Measurements from ENCODE around the gene CALML3.

The CALML3 gene

DNA sequence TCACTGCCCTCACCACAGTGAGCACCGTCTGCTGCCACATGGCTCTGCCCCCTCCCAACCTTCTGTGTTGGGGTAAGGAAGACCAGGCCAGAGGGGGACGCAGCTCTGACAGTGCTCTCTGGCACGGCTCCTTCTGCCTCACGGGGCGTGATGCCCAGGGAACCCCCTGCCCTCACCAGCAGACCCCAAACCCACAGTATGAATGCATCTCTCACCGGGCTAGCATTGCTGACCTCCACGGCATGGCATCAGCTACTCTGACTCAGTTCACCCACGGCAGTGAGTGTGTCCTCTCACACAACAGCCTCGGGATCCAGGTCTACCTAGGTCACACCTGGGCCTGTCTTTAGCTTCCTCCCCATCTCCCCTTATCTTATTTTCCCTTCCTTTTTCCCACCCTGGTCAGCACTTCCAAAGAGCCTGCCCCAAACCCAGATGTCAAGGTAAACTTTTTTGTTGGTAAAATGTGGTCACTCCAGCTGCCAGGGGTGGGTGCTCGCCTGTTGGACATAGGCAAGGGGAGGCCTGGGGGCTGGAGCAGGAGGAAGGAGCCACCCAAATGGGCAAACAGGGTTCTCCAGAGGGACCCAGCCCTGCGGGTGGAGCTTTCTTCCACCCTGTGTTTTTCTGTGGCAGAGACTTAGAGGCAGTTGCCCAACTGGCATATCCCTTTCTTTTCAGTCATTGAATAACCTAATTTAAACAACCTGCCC, 4.4 kb downstream of the CALML3 start:
- no peak for DNase-seq

DNA sequence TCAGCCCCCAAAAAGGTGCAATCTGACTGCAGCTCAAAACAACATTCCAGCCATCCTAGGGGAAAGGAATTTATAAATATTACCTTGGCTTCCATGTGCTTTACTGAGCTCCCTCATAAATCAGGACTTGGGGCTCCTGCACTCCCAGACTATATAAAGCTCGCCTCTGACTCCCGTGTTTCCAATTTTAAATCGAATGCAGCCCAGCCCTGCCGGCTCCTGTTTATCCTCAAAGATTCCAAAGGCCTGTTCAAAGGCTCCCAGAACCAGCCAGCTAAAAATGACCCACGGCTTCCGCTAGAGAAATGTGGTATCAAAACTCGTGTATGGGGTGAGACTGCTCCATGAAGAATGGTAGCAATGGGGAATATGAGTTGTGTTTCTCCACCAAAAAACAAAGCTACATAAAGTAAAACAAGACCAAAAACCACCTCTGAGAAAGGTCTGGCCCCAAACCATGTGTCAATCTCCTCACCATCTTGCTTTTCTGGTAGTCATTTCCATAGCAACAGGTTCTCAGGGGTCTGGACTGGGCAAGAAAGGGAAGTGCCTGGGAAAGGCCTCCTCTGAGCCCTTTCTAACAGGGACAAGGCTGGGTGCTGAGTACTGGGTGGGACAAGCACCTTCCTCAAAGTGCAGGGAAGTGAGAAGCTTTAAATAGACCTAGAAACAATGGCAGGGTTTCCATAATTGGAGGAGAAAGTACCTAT, 5.1 kb downstream of the CALML3 start:
- DNase-seq: no peak

DNA sequence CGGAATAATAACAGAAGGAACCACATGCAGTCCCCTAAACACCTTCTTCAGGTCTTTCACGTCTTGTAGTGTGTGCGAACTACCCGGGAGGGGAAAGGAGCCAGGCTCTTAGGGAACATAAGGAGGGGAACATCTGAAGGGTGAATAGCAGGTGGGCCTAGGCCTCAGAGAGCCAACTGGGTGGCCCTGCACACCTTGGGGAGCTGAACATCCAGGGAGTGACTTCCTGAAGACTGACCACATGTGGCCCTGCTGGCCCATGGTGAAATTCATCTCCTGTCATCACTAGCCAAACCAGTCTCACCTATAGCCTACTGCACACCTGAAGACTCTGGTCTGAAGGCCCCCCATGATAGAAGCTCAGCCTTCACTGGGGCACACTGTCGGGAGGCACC, 5.6 kb downstream of the CALML3 start:
- DNase-seq: no peak

DNA sequence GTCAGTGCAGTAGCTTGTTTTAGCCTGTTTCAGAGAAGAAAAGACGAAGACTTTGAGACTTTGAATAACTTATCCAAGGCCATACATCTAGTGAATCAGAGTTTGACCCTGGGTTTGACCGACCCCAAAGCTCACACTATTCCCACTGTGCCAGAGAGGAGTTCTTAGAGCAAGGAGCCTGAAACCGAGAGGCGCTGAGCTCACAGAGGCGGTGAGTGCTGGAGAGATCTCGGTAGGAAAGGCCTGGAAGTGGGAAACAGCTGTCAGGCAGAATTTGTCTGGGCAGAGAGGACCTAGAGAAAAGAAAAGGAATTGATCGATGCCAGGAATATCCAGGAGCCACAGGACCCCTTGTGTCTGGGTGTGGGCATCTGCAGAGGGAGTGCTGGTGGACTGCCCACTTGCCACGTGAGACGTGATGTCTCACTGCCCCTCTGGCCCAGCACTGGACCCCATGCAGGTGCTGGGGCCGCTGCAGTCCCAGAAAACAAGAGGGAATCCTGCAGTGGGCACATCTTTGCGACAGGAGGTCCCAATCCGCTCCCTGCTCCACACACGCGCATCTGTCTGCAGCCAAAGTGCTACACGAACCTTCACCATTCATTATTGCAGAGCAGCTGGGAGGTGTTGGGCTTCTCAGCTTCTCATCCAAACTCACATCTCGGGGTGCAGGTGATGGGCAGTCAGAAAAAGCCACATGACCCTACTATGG, 6.2 kb downstream of the CALML3 start:
- DNase-seq: no peak

DNA sequence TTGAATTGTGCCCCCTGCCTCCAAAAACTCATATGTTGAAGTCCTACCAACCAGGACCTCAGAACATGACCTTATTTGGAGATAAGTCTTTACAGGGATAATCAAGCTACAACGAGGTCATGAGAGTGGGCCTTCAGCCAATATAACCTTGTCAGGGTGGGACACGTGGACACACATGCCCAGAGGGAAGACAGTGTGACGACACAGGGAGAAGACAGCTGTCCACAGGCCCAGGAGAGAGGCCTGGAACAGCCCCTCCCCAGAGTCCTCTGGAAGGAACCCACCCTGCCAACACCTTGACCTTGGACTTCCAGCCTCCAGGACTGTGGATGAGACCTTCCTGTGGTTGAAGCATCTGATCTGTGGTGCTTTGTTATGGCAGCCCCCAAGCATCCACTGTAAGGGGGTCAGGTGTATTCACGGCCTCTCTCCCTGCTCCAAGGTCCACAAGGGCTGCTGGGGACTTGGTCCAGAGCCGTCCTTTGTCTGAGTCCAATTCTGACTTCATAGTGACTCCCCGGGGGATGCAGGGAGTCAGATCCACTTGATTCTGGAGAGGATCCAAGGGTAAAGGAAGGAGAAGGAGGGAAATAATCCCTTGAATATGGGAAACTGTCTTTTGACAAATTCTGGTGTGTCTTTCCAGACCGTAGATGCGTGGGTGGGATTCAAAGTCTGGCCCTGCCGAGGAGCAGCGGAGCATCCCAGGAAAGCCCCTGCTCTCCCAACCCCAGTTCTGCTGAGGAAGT, 7.0 kb downstream of the CALML3 start:
- DNase-seq: no peak

DNA sequence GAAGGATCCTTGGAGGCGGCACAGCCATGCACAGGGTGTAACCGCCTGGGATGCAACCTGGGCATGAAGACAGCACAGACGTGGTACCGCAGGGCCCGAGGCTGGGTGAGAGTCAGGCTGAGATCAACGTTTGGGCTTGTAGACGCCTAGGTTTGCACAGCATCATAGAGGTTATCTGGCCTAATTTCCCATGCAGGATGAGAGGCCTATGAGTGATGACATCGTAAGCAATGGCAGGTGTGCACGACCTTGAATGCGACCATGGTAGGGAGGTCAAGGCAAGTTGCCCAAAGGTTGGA, 7.5 kb downstream of the CALML3 start:
- DNase-seq: no peak

DNA sequence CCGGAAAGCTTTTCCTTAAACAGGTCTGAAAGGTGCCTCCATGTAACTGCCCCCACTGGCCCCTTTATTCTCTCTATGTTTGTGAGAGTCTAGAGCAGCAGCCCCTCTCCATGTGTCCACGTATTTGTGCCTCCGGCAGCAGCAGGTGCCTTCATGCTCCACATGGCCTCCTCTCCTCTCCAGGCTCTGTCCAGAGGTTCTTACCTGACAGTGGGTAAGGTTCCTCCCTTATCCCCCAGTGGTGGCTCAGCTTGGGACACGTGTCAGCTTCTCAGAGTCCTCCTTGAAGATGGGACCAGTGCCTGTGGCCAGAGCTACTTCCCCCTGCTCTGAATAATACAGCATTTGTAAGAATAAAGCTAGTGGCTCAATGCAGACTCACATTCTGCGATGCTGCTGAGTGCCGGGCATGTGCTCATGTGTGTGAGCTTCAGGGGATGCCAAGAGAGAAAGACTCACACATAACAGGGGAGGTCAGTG, 7.9 kb downstream of the CALML3 start:
- DNase-seq: no peak

DNA sequence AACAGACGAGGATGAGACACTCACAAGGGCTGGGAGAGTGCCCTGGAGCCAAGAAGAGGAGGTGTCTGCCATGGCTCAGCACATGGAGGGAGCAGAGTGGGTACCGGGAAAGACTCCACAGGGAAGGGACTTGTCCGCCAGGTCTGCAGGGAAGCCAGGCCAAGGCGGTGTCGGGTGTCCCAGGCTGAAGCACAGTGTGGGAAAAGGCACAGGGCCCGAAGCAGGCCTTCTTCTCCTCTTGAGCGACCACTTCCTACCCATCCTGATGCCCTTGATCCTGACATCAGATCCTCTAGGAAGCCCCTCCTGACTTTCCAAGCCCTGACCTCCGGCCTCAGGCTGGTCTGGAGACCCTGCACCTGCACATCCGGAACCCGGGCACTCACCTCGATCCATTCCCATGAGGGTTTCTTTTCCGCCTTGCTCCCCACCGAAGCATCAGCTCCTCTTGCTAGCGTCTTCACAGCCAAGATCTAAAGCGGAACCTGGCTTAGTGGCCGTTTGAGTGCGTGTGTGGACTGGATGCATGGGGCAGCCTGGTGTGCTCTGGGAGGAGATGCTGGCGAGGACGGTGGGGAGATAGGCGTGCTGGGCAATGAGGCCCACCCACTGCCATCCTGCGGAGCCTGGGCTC, 8.5 kb downstream of the CALML3 start:
- no peak for DNase-seq

DNA sequence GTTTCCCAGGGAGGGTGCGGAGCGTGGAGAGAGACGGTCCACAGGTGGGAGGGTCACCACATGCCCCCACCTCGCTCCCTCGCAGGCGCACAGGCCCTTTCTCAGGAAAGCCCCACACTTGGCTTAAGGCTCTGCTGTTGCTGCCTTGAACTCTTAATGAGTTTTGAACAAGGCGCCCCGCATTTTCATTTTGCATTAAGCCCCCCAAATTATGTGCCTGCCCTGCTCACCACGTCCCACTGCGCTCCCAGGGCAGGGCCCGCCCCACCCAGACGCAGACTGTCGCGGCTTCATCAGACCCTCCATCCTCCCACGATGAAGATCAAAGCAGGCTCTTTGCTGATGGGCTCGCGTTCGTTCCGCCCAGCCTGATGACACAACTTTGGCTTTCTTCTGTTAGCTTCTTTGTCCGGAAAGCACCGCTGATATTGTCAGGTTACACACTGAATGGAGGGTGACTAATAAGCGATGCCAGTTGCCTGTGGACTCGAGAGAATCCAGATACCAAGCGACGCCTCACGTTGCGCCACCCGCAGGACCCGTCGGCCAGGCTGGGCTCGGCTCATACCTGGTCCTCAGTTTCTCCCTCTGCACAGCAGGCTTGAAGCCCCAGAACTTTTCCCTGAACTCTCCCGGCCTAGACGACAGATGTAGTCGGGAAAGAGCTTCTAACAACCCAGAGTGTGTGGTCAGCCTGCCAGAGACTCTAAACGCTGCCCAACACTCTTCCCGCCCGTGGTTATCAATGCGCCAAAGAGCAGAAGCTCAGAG, 9.5 kb downstream of the CALML3 start:
- no peak for DNase-seq

DNA sequence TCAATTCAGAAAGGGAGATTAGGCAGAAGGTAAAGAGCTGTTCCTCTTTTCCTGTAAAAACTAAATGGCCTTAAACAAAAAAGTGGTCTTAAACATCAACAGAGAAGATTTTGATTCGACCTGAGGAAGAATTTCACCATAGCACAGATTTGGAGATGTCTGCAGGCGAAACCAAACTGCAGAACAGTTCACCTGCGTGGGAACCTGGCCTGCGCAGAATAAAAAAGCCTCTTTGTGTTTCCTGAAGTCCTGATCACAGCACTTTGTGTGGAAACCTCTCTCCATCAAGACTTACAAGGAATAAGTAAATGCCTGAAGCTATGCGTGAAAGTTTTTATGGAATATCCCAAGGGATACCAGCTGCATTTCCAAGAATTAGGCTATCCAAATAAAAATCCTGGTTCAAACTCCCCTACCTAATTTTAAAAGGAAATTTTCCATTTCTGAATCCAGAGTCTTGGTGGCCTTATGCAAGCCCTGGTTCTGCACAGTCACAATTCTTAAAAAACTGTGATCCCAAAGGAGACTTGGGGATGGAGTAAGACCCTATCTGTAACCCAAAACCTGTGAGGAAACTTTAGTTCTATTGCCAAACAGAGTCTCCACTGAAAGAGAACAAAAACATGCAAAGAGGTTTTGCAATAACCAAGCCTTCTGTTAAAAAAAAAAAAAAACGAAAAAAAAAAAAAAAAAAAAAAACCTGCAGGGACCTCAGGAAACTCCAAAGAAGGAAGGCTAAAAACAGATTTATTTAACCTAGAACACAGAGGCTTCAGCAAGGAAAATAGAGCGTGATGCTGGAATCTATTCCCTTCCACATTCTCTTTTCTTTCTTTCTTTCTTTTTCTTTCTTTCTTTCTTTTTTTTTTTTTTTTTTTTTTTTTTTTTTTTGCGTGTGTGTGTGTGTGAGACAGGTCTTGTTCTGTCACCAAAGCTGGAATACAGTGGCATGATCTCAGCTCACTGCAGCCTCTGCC, 10.4 kb downstream of the CALML3 start:
- DNase-seq: no peak

DNA sequence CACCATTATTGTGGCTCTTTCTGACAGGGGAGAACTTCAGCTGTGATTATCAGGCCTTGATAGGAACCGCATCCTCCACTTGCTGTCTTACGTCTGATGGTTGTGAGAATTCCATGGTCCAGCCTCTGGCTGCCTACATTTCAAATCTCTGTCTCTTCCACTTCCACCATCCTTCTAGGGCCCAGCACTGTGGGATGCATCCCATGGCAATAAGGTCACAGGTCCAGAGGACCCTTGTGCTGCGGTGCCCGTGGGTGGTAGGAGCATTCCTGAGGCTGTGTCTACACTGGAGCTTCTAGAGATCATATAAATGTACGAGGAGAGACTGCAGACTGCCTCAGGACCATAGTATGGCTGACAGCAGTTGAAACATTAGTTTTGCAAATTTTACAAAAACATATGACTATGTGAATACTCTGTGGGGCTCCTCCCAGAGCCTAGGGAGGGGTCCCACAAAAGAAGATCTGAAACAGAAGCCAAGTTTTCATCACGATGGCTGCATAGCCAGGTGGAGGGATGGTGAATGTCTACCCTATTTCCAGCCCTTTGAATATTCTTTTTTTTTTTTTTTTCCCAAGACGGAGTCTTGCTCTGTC, 11.8 kb downstream of the CALML3 start:
- no peak for DNase-seq

DNA sequence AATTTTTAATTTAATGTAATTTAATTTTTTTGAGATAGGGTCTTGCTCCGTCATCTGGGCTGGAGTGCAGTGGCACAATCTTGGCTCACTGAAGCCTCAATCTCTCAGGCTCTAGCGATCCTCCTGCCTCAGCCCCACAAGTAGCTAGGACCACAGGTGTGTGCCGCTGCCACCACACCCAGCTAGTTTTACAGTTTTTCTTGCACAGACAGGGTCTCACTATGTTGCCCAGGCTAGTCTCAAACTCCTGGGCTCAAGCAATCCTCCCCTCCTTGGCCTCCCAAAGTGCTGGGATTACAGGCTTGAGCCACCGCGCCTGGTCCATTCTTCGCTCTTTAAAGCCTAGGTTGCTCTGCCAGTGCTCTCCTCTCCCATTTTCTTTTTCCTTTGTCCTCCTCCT, 12.9 kb downstream of the CALML3 start:
- no peak for DNase-seq

DNA sequence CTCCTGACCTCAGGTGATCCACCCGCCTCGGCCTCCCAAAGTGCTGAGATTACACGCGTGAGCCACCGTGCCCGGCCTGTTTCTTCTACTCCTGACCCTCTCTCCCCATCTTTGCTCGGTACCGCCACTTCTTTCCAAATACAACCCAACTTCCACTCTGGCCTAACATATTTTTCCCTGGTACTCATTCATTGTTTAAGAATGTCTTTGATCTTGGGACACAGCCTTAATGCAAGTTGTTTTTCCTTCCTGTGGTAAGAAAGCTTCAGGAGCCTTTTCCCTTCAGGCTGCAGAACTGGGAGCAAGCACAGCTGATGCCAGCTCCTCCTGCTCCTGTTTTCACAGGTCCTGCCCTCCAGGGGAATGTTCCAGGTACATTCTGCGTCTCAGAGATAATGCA, 13.7 kb downstream of the CALML3 start:
- no peak for DNase-seq

DNA sequence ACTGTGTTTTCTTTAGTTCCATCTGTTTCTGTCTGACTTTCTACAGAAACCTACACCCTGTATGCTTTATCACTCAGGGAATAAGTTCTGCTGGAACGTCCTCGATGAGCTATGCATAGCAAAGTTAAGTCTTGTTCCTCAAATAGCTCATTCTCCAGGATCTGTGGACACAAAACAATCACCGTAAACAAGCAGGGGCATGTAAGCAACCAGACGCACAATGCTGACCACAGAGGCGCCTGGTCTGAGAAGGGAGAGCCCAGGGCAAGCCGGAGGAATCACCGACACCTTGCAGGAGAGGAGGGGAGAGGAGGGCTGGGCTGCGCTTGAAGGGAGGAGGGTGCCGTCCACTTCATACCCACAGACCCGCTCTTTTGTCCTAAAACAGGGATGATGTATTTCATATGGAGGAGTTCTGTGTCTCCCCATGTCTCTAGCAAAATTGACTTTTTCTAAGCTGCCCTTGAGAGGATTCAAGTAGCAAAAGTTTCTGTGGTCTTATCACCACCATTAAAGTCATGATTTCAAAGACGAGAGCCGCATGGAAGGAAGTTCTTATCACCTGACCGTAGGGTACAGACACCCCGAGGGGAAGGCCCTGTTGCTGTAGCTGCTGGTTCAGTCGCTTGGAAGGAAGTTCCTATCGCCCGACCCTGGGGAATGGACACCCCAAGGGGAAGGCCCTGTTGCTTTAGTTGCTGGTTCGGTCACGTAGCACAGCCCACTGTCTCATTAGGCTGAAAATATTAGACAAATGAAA, 14.3 kb downstream of the CALML3 start:
- no peak for DNase-seq

DNA sequence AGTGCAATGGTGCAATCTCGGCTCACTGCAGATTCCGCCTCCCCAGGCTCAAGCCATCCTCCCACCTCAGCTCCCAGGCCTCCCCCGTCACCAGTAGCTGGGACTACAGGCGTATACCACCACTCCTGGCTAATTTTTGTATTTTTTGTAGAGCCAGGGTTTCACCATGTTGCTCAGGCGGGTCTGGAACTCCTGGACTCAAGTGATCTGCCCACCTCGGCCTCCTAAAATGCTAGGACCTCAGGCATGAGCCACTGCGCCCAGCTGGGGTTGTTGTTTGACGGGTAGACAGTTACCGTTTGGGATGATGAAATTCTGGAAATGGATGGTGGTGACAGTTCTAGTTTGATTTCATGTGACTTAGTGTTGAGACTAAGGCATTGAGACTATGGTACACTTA, 15.3 kb downstream of the CALML3 start:
- DNase-seq: no peak

DNA sequence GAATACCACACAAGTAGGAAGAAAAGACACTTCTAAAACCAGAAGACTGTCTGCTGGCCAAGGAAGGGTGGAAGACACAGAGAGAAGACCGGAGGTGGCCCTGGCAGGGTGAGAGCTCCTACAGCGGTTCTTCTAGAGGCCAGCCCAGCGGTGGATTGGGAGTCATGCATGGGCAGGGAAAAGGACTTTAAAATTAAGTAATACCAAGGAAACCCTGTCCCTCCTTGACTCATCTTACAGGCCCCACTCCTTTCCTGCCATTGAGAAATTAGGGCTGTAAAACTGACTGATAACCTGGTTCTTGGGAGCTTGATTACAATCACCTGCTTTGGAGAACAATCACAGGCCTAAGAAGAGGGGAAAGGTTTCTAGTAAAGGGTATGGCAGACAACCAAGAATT, 16.1 kb downstream of the CALML3 start:
- no peak for DNase-seq

DNA sequence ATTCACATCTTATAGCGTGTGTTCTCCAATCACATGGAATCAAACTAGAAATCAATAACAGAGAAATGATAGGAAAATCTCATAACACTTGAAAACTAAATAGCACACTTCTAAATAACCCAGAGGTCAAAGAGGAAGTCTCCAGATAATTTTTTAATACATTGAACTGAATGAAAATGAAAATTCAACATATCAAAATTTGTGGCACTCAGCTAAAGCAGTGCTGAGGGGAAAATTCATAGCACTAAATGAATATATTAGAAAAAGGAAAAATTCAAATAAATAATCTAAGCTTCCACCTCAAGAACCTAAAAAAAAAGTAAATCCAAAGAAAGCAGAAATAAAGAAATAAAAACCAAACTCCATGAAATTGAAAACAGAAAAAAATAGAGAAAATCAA, 17.3 kb downstream of the CALML3 start:
- DNase-seq: no peak

DNA sequence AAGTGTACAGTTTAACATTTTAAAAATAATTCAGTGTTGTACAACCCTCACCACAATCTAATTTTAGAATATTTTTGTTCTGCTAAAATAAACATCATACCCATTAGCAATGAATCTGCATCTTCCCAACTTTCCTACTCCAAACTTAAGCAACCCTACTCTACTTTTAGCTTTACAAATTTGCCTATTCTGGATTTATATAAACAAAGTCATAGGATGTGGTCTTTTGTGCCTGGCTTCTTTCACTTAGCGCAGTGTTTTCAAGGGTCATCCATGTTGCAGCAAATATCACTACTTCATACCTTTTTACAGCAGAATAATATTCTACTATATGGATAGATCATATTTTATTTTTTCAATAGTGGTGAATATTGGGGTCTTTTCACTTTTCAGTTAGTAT, 18.9 kb downstream of the CALML3 start:
- no peak for DNase-seq

DNA sequence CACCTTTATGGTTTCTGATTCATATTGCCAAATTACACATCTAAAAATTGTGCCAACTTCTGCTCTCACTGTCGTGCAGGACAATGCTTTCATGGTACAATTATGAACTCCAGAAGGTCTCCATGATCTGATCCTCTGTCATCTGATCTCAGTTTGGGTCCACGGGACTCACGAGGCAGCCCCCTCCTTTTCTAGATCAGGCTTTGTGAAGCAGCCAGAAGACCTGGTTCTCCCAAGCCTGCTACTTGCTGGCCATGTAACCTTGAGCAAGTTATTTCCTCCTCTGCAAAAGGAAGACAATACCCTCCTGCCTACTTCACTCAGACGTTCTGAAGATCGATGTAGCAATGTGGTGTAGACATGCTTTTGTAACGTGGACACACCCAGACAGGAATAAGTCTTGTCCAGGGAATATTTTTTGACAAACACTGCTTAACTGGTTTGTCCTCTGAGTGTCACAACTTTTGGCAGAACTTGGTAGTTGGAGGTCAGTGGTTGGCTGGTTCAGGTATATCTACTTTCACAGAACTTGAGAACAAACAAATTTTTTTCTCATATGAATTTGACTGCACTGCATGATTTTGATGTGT, 19.6 kb downstream of the CALML3 start:
- no peak for DNase-seq
